Measurements from ENCODE around the gene ASL.
"Not testable (repeated sequence)": the region's sequence is repeated elsewhere in the genome, so short reads cannot be mapped to it uniquely, and the experiment has no call there.

DNA sequence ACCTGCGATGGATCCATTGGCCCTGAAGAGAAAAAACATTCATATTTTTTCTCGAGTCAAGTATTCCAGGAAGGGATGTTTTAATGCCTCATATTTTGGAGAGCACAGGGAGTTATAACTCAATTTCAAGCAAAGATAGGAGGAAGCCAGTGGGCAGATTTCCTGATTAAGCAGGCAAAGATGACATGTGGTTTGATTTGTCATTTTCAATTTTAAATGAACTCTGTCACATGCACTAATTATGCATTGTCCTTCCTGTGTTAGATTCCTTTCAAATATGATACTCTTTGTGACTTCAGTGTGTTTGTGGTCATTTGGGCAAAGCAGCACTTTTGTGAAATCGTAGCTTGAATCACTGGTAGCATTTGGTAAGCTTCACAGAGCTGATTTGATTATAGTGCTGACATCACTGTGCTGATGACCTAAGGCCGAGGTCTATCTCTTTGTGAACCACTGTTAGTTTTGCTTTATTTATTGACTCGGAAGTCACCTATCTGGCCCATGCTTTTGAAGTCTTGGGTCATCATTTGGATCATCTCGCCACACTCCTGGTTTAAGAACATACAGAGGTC is 50.2 kb downstream of the ASL start:
- TF ChIP-seq EZH2 (IDR thresholded peaks at IDR 0.05; ENCODE audit: insufficient read depth, poor library complexity, severe bottlenecking); EZH2phosphoT487 (IDR thresholded peaks at IDR 0.05; ENCODE audit: insufficient read depth, low read depth): not testable (repeated sequence)

Data from GM23248 (cell line).